Nephron progenitor cell (in vitro differentiated cells): ENCODE data around the gene ANKMY2.

Source experiments
- DNase-seq: peaks from one replicate; pipeline ENCODE4 v3.0.0; 2021
- H3K27ac Mint-ChIP-seq: 2 replicates; pipeline ENCODE4 v1.8.0; 2021; ENCODE audit warnings: mild to moderate bottlenecking, moderate library complexity, mixed read lengths
- H3K27me3 Mint-ChIP-seq: 2 replicates; pipeline ENCODE4 v1.8.0; 2021; ENCODE audit warnings: mild to moderate bottlenecking, low read depth, mixed read lengths; ENCODE audit not compliant: poor library complexity
- H3K36me3 Mint-ChIP-seq: 2 replicates; pipeline ENCODE4 v1.8.0; 2021; ENCODE audit warnings: low read depth, mixed read lengths
- H3K4me1 Mint-ChIP-seq: 2 replicates; pipeline ENCODE4 v1.8.0; 2021; ENCODE audit warnings: mixed read lengths
- H3K4me3 Mint-ChIP-seq: 2 replicates; pipeline ENCODE4 v1.8.0; 2021; ENCODE audit warnings: mild to moderate bottlenecking, moderate library complexity, mixed read lengths
- H3K9me3 Mint-ChIP-seq: 2 replicates; pipeline ENCODE4 v1.8.0; 2021; ENCODE audit warnings: mild to moderate bottlenecking, moderate library complexity, mixed read lengths
- CTCF ChIP-seq: fragments of 200-600 bp; sonication (generic); IDR thresholded peaks from 2 replicates; pipeline ENCODE4 v1.5.0; 2021; ENCODE audit warnings: antibody characterized with exemption

Gene ANKMY2

GRCh38 chr7:16611711-16612110, 33.8 kb downstream of the ANKMY2 start:
- no peaks in the 10 kb centered on the region for H3K9me3 Mint-ChIP-seq
- H3K4me3 Mint-ChIP-seq, result no peak overlapping the region
- no peaks in the 10 kb centered on the region for H3K27me3 Mint-ChIP-seq
- H3K36me3 Mint-ChIP-seq, result peaks cover 67% of the 10 kb centered on the region
- H3K4me1 Mint-ChIP-seq, result no peaks in the 10 kb centered on the region
- no peak for TF ChIP-seq CTCF
- no peak overlapping the region for H3K27ac Mint-ChIP-seq
- no peak for DNase-seq

GRCh38 chr7:16609842-16610450, 35.6 kb downstream of the ANKMY2 start:
- Mint-ChIP-seq H3K36me3 (peaks cover 67% of the 10 kb centered on the region), H3K4me3 (no peak overlapping the region), H3K27me3 (no peaks in the 10 kb centered on the region), H3K9me3 (no peaks in the 10 kb centered on the region), H3K27ac (no peak overlapping the region), H3K4me1 (no peaks in the 10 kb centered on the region)
- TF ChIP-seq CTCF, result no peak
- no peak for DNase-seq

- H3K27ac Mint-ChIP-seq, result no peak overlapping the region
- peaks cover 78% of the 10 kb centered on the region for H3K36me3 Mint-ChIP-seq
- H3K9me3 Mint-ChIP-seq, result no peaks in the 10 kb centered on the region
These were observed 38.9 kb downstream of the ANKMY2 start for GRCh38 chr7:16606704-16607103.

GRCh38 chr7:16604054-16604453, 41.5 kb downstream of the ANKMY2 start:
- no peak overlapping the region for H3K4me3 Mint-ChIP-seq
- DNase-seq, result no peak

More at GRCh38 chr7:16606704-16607103, 38.9 kb downstream of the ANKMY2 start:
- DNase-seq, result no peak
- no peak overlapping the region for H3K4me3 Mint-ChIP-seq
- H3K27me3 Mint-ChIP-seq, result no peaks in the 10 kb centered on the region
- TF ChIP-seq CTCF, result no peak
- no peaks in the 10 kb centered on the region for H3K4me1 Mint-ChIP-seq

GRCh38 chr7:16603633-16604032, 41.9 kb downstream of the ANKMY2 start:
- no peaks in the 10 kb centered on the region for H3K9me3 Mint-ChIP-seq
- H3K27me3 Mint-ChIP-seq, result no peaks in the 10 kb centered on the region
- peaks cover 2% of the 10 kb centered on the region for H3K4me1 Mint-ChIP-seq

More at GRCh38 chr7:16604054-16604453, 41.5 kb downstream of the ANKMY2 start:
- Mint-ChIP-seq H3K27ac (no peak overlapping the region), H3K4me1 (no peaks in the 10 kb centered on the region), H3K36me3 (peaks cover 79% of the 10 kb centered on the region), H3K27me3 (no peaks in the 10 kb centered on the region), H3K9me3 (no peaks in the 10 kb centered on the region)
- TF ChIP-seq CTCF, result no peak

More at GRCh38 chr7:16603633-16604032, 41.9 kb downstream of the ANKMY2 start:
- no peak for TF ChIP-seq CTCF
- Mint-ChIP-seq H3K36me3 (peaks cover 82% of the 10 kb centered on the region), H3K27ac (no peak overlapping the region), H3K4me3 (no peak overlapping the region)
- no peak for DNase-seq
